Activated CD8-positive, alpha-beta memory T cell treated with anti-CD3 and anti-CD28 coated beads for 36 hours (primary cell): ENCODE results near the gene ITSN1. TPM values are rescaled to one million over a fixed set of nuclear protein-coding genes. Genes with fewer than 3 reads are reported as not detected.
"Not testable (repeated sequence)": the region's sequence is repeated elsewhere in the genome, so short reads cannot be mapped to it uniquely, and the experiment has no call there.

Experiments used
- CTCF ChIA-PET: fragments of 350-600 bp; sonication (Branson Sonifier 250); formaldehyde crosslinking; loops from one replicate; lab custom pipeline; 2021; ENCODE audit warnings: antibody characterized with exemption; lab: Charles Lee
- POLR2A ChIA-PET: fragments of 350-600 bp; sonication (Branson Sonifier 250); formaldehyde crosslinking; loops from one replicate; lab custom pipeline; 2021; ENCODE audit warnings: antibody characterized with exemption; lab: Charles Lee
- total RNA-seq, 2 experiments: library from RNA; stranded (reverse); gene quantifications; one replicate each; pipeline ENCODE4 v1.2.3, GENCODE V29; 2021

The ITSN1 gene
- total RNA-seq, result 1 to 10 TPM; 4.8 TPM

GRCh38 chr21:33642027-33642895, at the start of gene ITSN1:
ITSN1 (plus strand) TSS chr21:33642501; CDS start chr21:33718829, 76,328 bp downstream.
- POLR2A ChIA-PET, result no interaction called here

DNA sequence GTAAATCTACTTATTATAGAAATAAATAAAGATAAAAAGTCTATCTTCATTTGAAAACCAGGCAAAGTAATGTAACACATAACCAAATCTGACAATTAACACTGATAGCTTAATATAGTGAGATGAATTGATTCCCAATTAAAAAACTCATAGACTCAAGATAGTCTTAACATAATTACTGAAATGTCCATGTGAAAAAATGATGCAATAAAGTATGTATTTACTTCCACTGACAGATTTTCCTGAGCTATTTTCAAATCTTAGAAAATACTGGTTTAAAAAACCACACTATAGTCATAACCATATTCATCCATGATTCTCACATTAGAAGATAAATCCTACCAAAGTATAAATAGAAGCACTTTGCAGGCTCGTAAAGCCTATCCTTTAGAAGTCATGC, 44.2 kb upstream of the ITSN1 start:
- ChIA-PET CTCF (interaction anchor here (0.7 kb wide), 1 partner anchor 43 kb away, joined by 3 read pairs; no protein-coding TSS in a partner anchor), POLR2A (interaction anchor here (0.6 kb wide), 1 partner anchor 15 kb away, joined by 5 read pairs; no protein-coding TSS in a partner anchor)

More at GRCh38 chr21:33642027-33642895, at the start of gene ITSN1:
- CTCF ChIA-PET, result no interaction called here

- CTCF ChIA-PET, result interaction anchor here (0.9 kb wide), 1 partner anchor 247 kb away, joined by 3 read pairs; no protein-coding TSS in a partner anchor
- POLR2A ChIA-PET, result no interaction called here
These were observed 33.7 kb upstream of the ITSN1 start for GRCh38 chr21:33608559-33608958.

DNA sequence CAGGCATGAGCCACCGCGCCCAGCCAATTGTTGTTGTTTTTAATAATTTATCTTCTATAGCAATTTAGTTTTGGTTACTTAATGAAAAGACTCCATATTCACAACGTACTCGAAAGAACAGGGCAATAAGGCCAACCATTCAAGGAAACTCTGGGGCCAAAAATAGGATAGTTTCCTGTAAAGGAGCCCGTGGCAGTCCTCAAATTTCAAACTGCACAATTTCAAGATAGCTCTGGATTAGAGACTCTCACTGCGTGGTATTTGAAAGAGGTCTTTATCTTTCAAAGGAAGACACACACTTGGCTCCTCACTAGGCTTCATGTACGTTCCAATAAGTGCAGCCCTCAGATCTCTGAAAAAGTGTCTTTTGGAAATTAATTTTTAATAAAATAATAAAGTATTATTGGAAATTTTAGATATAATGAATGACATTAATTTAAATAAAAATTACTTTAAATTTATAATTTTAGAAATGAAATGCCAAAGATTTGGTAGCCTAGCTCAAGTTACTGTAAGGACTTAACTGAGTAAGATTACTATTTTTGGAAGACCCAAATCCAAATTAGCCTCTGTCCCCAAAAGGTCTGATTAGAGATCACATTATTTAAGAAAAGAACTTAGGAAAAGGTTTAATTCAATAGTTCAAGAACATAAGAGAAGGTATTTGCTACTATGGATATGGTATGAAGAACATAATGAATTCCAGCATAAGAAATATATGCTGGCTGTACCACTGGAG, 31.1 kb upstream of the ITSN1 start:
- CTCF ChIA-PET, result no interaction called here
- POLR2A ChIA-PET, result interaction anchor here (0.6 kb wide), 1 partner anchor 240 kb away, joined by 4 read pairs; no protein-coding TSS in a partner anchor

- CTCF ChIA-PET, result interaction anchor here (0.6 to 0.7 kb wide), 3 partner anchors 10 to 981 kb away, joined by 3 to 4 read pairs (median 3); no protein-coding TSS in a partner anchor
- POLR2A ChIA-PET, result not testable (repeated sequence)
These were observed 24.7 kb upstream of the ITSN1 start for GRCh38 chr21:33617565-33617964.

- CTCF ChIA-PET, result interaction anchor here (0.7 kb wide), 1 partner anchor 13 kb away, joined by 4 read pairs; no protein-coding TSS in a partner anchor
- POLR2A ChIA-PET, result no interaction called here
These were observed 23.9 kb upstream of the ITSN1 start for GRCh38 chr21:33618407-33618806.

GRCh38 chr21:33619726-33620125, 22.6 kb upstream of the ITSN1 start:
- POLR2A ChIA-PET, result no interaction called here
- CTCF ChIA-PET, result no interaction called here

GRCh38 chr21:33622253-33622652, 20.0 kb upstream of the ITSN1 start:
- ChIA-PET POLR2A (no interaction called here), CTCF (interaction anchor here (0.7 to 1.5 kb wide), 2 partner anchors 16 to 43 kb away, joined by 3 to 5 read pairs; no protein-coding TSS in a partner anchor)

DNA sequence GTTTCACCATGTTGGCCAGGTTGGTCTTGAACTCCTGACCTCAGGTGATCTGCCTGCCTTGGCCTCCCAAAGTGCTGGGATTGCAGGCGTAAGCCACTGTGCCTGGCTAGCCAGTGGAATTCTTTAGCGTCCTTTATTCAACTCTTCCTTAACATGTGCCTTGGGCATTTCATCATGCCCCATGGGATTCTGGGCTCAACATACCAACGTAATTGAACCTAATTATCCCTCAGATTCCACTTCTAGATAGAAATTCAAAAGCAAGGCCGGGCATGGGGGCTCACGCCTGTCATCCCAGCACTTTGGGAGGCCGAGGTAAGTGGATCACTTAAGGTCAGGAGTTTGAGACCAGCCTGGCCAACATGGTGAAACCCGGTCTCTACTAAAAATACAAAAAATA, 16.1 kb upstream of the ITSN1 start:
- POLR2A ChIA-PET, result not testable (repeated sequence)
- CTCF ChIA-PET, result interaction anchor here (0.7 to 1.4 kb wide), 2 partner anchors 13 to 847 kb away, joined by 3 to 4 read pairs; no protein-coding TSS in a partner anchor

GRCh38 chr21:33634254-33634653, 8.0 kb upstream of the ITSN1 start:
- ChIA-PET CTCF (no interaction called here), POLR2A (no interaction called here)

GRCh38 chr21:33640697-33641351, 1.5 kb upstream of the ITSN1 start:
- ChIA-PET POLR2A (no interaction called here), CTCF (no interaction called here)

DNA sequence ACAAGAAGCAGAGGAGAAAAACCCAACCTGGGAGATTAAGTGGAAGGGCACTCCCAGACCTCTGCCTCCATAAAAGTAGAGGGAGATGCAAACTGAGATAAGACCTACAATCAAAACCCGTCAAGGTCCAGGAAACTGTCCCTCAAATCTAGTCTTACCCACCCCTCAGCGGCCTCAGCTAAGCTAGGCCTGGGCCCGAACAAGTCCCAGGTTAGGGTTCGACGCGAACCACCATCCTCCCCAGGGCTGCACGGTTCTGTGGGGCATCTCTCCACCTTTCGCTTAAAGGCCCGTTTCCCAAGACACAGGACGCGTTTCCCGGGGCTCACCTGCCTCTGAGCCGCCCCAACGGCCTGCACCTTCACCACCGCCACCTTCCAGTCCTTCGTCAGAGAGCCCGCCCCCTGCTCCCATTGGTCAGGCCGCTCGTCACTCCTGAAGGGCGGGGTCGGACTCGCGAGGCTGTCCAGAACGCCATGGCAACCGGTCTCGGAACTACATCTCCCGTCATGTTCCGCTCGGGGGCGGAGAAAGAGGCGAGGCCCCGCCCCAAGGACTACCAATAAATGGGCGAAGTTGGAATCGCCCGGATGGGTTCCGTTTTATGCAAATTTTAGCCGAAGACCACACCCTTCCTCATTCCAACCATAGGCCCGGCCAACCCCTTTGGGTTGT, 812 bp upstream of the ITSN1 start, which contains the start of gene CRYZL1:
Gene CRYZL1, minus strand, starts transcription at position 390 of the 675 bp plus-strand sequence. CDS start 10,190 bp downstream, outside the sequence.
- CTCF ChIA-PET, result no interaction called here

DNA sequence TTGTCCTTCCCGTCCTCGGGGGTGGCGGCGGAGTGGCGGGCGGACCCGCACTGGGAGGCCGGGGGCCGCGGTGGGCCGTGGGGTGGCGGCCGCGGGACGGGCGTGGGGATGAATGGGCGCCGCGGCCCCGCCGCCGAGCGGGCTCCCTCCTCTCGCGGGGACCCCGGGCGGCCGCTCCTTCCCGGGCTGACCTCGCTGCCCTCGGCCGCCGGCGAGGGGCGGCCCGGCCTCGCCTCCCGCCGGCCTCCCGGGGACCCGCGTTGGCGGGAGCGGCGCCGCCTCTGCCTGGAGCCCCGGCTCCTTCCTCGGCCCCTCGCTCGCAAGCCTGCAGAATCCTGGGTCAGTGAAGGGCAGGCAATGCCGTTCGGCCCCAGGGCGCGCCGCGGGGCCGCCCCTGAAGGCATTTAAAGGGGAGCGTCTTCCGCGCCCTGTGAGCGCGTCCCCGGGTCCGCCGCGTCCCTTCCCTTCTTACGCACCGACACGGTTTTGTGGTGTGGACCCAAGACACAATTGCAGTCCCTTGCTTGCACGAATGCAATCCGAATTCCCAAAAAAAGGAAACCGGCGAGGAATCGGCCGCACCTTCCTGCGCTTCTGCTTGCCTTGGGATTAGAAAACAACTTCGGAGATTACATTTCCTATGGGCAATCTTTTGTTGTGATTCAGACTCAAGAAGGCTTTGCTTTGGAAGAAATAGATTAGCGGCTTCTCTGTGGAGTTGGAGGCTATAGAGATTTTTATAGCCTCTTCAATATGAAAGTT, 776 bp downstream of the ITSN1 start:
- ChIA-PET CTCF (no interaction called here), POLR2A (no interaction called here)

More for the DNA sequence above, 812 bp upstream of the ITSN1 start, which contains the start of gene CRYZL1:
- POLR2A ChIA-PET, result no interaction called here

GRCh38 chr21:33643658-33644311, 1.5 kb downstream of the ITSN1 start:
- CTCF ChIA-PET, result no interaction called here
- POLR2A ChIA-PET, result no interaction called here

GRCh38 chr21:33644383-33645074, 2.2 kb downstream of the ITSN1 start:
- ChIA-PET POLR2A (no interaction called here), CTCF (no interaction called here)

- POLR2A ChIA-PET, result no interaction called here
- CTCF ChIA-PET, result no interaction called here
These were observed 3.4 kb downstream of the ITSN1 start for GRCh38 chr21:33645730-33646129.

- ChIA-PET POLR2A (no interaction called here), CTCF (no interaction called here)
These were observed 5.3 kb downstream of the ITSN1 start for GRCh38 chr21:33647587-33647986.
